Ovary (tissue), 9 donors: ENCODE results near the gene AKT1. TPM values are rescaled to one million over a fixed set of nuclear protein-coding genes. Genes with fewer than 3 reads are reported as not detected.

Experiments
- DNase-seq, 5 donors: peaks; one replicate each; pipeline ENCODE4 v3.0.0-alpha.2; 2019 to 2020
- H3K27ac ChIP-seq, 2 donors: fragments of 200-600 bp; one replicate each; pipeline versions ENCODE4 v1.5.1 to v1.8.0; 2019 to 2022
- H3K27me3 ChIP-seq: fragments of 200-600 bp; one replicate; pipeline ENCODE4 v1.8.0; 2022
- H3K36me3 ChIP-seq: fragments of 200-600 bp; sonication (generic); one replicate; pipeline ENCODE4 v1.5.1; 2019
- H3K4me1 ChIP-seq: one replicate; pipeline ENCODE4 v1.8.1; 2013; ENCODE audit warnings: mild to moderate bottlenecking, moderate library complexity; ENCODE audit not compliant: insufficient read depth
- H3K4me3 ChIP-seq: fragments of 200-600 bp; sonication (generic); one replicate; pipeline ENCODE4 v1.5.1; 2017
- H3K9me3 ChIP-seq, 2 donors: fragments of 200-600 bp in 1 of 2; sonication (generic) in 1 of 2; one replicate each; pipeline versions ENCODE4 v1.5.1 to v1.8.1; 2013 to 2019; ENCODE audit warnings: mild to moderate bottlenecking in 1 of 2, moderate library complexity in 1 of 2
- CTCF ChIP-seq, 3 donors: fragments of 450-650 bp in 2 of 3; fragments of 200-600 bp in 1 of 3; IDR thresholded peaks; one replicate each; pipeline versions ENCODE4 v1.5.1 to v1.8.0; 2016 to 2022; ENCODE audit warnings: antibody characterized with exemption in 3 of 3, mild to moderate bottlenecking in 1 of 3
- EP300 ChIP-seq: sonication (generic); formaldehyde crosslinking; IDR thresholded peaks from one replicate; pipeline ENCODE4 v1.6.1; 2017; ENCODE audit warnings: antibody characterized with exemption
- POLR2A ChIP-seq: fragments of 450-650 bp; IDR thresholded peaks from one replicate; pipeline ENCODE4 v1.6.1; 2017; ENCODE audit warnings: antibody characterized with exemption, mild to moderate bottlenecking, moderate library complexity
- WGBS, 3 donors: extraction: QIAGEN DNeasy Blood & Tissue Kit in 1 of 3; methylation state at CpG; one replicate each; pipeline versions ENCODE4 v1.1.5 to v1.1.7; 2013 to 2017; 5-methylcytosine and 5-hydroxymethylcytosine counted together
- intact Hi-C, 4 donors: fragments of 100-400 bp; cut with DNase I; formaldehyde crosslinking; loops; one replicate each; pipeline versions ENCODE4 v1.11.0 to v1.15.1; 2022 to 2023
- polyA plus RNA-seq, 2 donors: library from polyadenylated mRNA; stranded (reverse); fragments of 200-250 nt in 1 of 2; fragments of 350-450 nt in 1 of 2; fragmentation: Illumina TruSeq in 1 of 2; extraction: RNeasy Lipid Tissue Mini Kit (QIAGEN cat#74804) in 1 of 2; gene quantifications; one replicate each; pipeline ENCODE4 v1.2.3, GENCODE V29; 2013 to 2014
- total RNA-seq, 7 donors: library from RNA; depleted of rRNA in 2 of 7; stranded (reverse); fragments of >200 nt in 2 of 7; fragmentation: NEBNext Ultra II Directional in 3 of 7; extraction: Animal tissue kit (Norgen Biotek cat#: 25700) in 3 of 7; gene quantifications; one replicate each; pipeline versions ENCODE4 v1.1.0 to v1.2.4, GENCODE V29; 2016 to 2023
- donor health status: DM: no; HTN: no; CAD: no; lungs with moderate emphysema.
- donor health status: DM: no; HTN: no; CAD: no.
- donor health status: Bipolar disorder and iron deficiency.
- donor health status: DM: yes; HTN: yes; CAD: no.
- donor health status: DM: no; HTN: no; CAD: no.
- donor health status: DM: yes; HTN: yes; CAD: no.

Gene AKT1
- total and polyA plus RNA-seq, 9 donors, result 53.9 to 105 (median 95.4) TPM

- Histone ChIP-seq H3K27ac (no peak overlapping the region), H3K4me1 (peaks cover 6% of the 10 kb centered on the region), H3K36me3 (no peaks in the 10 kb centered on the region), H3K4me3 (peak overlapping the region; percentile 60), H3K27me3 (no peaks in the 10 kb centered on the region), H3K9me3 (no peaks in the 10 kb centered on the region)
- intact Hi-C loops, result loop anchor here in 2 of 4 donors (2.0 kb wide), 1 partner anchor 59 kb away; no protein-coding TSS in a partner anchor
- WGBS, 3 donors, result 5 to 9% (median 7%) methylated on average over 39 of the region's 39 CpGs
- peak in 2 of 5 donors; percentile 55 to 61 for DNase-seq
- TF ChIP-seq EP300 (no peak), POLR2A (no peak), CTCF (IDR thresholded peaks at IDR 0.05) (no peak)
Observed at GRCh38 chr14:104827177-104828055, 31.9 kb upstream of the AKT1 start.

DNA sequence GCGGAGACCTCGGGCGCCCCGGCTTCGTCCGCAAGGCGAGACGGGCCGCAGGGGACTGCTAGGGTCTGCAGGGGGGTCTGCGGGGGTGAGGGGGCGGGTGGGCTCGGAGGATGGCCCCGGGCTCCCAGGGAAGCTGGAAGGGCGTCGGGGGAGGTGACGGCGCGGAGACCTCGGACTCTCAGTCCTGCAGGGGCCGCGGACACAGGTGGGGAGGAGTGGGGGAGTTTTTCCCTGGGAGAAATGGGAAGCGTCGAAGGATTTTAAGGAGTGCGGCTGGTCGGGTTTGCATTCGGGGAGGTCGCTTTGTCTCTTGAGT, 31.3 kb upstream of the AKT1 start:
- DNase-seq, result no peak
- no peak overlapping the region for H3K27ac ChIP-seq
- no peaks in the 10 kb centered on the region for H3K27me3 ChIP-seq
- peak overlapping the region; percentile 60 for H3K4me3 ChIP-seq
- intact Hi-C loops, result loop anchor here in 2 of 4 donors (2.0 kb wide), 1 partner anchor 58 kb away; no protein-coding TSS in a partner anchor
- peaks cover 6% of the 10 kb centered on the region for H3K4me1 ChIP-seq
- 0 to 1% (median 0%) methylated on average over 10 to 27 of the region's 27 CpGs for WGBS, 3 donors
- H3K9me3 ChIP-seq, result no peaks in the 10 kb centered on the region
- TF ChIP-seq EP300 (no peak), CTCF (IDR thresholded peaks at IDR 0.05) (no peak), POLR2A (no peak)
- no peaks in the 10 kb centered on the region for H3K36me3 ChIP-seq

DNA sequence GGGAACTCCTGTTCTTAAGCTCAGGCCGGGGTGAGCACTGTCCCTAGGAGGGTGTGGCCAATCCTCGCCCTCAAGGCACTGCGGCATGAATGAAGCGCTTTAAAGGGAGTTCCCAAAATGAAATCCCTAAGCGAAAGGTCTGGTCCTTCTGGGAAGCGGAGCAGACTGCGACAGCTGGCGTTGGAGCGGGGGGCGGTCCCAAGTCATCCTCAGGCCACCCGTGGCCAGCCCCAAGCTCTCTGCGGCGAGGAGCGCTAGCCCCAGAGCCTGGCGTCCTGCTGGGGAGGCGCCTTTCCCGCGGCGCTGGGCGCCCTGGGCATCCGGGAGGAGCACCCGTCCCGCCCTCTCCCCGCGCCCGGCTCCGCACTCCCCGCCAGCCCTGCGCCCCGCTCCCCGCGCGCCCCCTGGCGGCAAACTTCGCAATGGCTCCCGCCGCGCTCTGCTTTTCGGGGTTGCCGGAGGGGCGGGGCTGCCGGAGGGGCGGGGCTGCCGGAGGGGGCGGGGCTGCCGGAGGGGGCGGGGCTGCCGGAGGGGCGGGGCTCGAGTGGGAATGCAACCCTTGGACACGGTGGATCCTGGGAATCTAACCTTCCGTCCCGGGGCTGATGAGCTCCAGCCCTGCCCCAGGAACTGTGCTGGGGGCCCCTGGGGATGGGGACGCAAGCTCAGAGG, 30.8 kb upstream of the AKT1 start:
- TF ChIP-seq POLR2A (no peak), EP300 (no peak), CTCF (IDR thresholded peaks at IDR 0.05) (peak; percentile 76 to 90 (median 85))
- WGBS, 3 donors, result 0 to 1% (median 1%) methylated on average over 39 to 54 of the region's 54 CpGs
- Histone ChIP-seq H3K9me3 (no peaks in the 10 kb centered on the region), H3K4me3 (peak overlapping the region; percentile 60), H3K27ac (no peak overlapping the region), H3K36me3 (no peaks in the 10 kb centered on the region), H3K27me3 (no peaks in the 10 kb centered on the region), H3K4me1 (peaks cover 6% of the 10 kb centered on the region)
- intact Hi-C loops, result loop anchor here in 2 of 4 donors (2.0 kb wide), 1 partner anchor 58 kb away; no protein-coding TSS in a partner anchor
- peak; percentile 88 to 97 (median 95) for DNase-seq

DNA sequence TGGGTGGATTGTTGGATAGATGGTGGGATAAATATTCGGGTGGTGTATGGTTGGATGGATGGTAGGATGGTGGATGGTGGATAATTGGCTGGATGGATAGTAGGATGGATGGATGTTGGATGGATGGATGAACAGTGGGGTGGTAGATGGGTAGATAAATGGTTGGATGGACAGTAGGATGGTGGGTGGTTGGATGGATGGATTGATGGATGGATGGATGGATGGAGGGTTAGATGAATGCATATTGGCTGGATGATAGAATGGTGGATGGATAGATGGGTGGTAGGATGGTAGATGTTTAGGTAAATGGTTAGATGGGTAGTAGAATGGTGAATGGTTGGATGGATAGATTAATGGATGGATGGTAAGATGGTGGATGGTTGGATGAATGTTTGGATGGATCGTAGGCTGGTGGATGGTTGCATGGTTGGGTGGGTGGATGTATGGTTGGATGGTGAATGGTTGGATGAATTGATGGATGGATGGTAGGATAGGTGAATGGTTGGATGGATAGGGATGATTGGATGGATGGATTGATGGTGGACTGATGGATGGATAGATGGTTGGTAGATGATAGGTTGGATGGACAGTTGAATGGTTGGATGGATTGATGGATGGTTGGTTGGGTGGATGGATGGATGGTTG, 28.9 kb upstream of the AKT1 start:
- no peaks in the 10 kb centered on the region for H3K27me3 ChIP-seq
- TF ChIP-seq POLR2A (no peak), CTCF (IDR thresholded peaks at IDR 0.05) (no peak), EP300 (no peak)
- H3K4me3 ChIP-seq, result no peak overlapping the region
- peaks cover 6% of the 10 kb centered on the region for H3K4me1 ChIP-seq
- H3K36me3 ChIP-seq, result no peaks in the 10 kb centered on the region
- no peak overlapping the region for H3K27ac ChIP-seq
- WGBS, 3 donors, result 95 to 98% (median 97%) methylated on average over 2 of the region's 2 CpGs
- H3K9me3 ChIP-seq, result no peaks in the 10 kb centered on the region
- no peak for DNase-seq
- intact Hi-C loops, result loop anchor here in 2 of 4 donors (5.0 kb wide), 1 partner anchor 37 kb away; no protein-coding TSS in a partner anchor
